NB4 (cell line): ENCODE data around the gene ZFHX3.

Experiments used
- DNase-seq: peaks from one replicate; pipeline ENCODE4 v3.0.0; 2010; ENCODE audit warnings: low read depth
- H3K4me3 ChIP-seq: one replicate; pipeline ENCODE4 v1.5.1; 2011; ENCODE audit warnings: mild to moderate bottlenecking, low read depth, low read length, moderate library complexity
- MYC ChIP-seq: IDR thresholded peaks from 2 replicates; pipeline ENCODE4 v1.6.1; 2011; ENCODE audit warnings: low read depth, low read length
- POLR2A ChIP-seq: IDR thresholded peaks from 2 replicates; pipeline ENCODE4 v1.6.1; 2011; ENCODE audit warnings: mild to moderate bottlenecking; ENCODE audit not compliant: insufficient read length; ENCODE audit errors: extremely low read depth
- TF ChIP-seq, protein P1 (sequence below): IDR thresholded peaks from 2 replicates; pipeline ENCODE4 v1.6.1; 2011; ENCODE audit warnings: low read depth, low read length
- TF ChIP-seq, protein P2 (sequence below): IDR thresholded peaks from one replicate; pipeline ENCODE4 v1.5.1; 2012; ENCODE audit warnings: low read depth, low read length

The ZFHX3 gene

DNA sequence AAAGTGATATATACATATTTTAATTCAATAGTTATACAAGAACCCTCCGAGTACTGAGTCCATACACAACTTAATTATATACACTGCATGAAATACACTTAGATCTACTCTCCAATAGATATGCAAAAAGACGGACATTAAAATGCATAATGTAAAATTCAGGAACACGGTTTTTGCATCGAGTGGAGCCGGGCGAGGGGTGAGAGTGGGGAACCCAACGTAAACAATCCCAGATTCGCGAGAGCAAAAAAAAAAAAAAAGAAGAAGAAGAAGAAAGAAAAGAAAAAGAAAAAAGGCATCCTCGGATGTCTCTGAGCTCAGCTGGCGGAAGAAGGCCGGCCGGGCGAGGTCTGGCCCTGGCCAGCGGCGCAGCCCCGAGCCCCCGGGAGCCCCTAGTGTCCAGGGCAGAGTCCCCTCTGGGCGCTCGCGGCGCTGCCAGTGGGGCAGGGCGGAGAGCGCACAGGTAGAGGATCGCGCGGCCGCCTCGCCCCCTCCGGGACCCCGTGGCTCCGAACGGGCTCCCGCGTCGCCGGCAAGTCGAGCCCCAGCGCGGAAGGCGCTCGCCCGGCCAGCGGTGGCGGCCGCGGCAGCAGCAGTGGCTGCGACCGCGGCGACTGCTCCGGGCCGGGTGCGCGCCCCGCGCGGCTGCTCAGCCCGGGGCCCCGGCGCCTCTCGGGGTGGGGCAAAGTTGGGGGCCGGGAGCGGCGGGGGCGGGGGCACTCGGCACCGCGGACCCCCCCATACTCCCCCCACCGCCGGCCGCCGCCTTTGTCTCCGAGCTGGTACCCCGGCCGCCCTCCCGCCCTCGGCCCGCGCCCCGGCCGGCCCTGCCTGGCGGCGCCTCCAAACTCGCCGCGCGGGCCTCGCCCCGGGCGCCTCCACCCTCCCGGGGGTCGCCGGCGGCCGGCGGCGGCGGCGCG, 9.6 kb upstream of the ZFHX3 start:
- peak; percentile 59 for DNase-seq
- H3K4me3 ChIP-seq: no peak overlapping the region
- TF ChIP-seq MYC (no peak), POLR2A (no peak)
- TF ChIP-seq, protein P1, sequence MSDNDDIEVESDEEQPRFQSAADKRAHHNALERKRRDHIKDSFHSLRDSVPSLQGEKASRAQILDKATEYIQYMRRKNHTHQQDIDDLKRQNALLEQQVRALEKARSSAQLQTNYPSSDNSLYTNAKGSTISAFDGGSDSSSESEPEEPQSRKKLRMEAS: no peak
- TF ChIP-seq, protein P2, sequence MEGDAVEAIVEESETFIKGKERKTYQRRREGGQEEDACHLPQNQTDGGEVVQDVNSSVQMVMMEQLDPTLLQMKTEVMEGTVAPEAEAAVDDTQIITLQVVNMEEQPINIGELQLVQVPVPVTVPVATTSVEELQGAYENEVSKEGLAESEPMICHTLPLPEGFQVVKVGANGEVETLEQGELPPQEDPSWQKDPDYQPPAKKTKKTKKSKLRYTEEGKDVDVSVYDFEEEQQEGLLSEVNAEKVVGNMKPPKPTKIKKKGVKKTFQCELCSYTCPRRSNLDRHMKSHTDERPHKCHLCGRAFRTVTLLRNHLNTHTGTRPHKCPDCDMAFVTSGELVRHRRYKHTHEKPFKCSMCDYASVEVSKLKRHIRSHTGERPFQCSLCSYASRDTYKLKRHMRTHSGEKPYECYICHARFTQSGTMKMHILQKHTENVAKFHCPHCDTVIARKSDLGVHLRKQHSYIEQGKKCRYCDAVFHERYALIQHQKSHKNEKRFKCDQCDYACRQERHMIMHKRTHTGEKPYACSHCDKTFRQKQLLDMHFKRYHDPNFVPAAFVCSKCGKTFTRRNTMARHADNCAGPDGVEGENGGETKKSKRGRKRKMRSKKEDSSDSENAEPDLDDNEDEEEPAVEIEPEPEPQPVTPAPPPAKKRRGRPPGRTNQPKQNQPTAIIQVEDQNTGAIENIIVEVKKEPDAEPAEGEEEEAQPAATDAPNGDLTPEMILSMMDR: no peak

DNA sequence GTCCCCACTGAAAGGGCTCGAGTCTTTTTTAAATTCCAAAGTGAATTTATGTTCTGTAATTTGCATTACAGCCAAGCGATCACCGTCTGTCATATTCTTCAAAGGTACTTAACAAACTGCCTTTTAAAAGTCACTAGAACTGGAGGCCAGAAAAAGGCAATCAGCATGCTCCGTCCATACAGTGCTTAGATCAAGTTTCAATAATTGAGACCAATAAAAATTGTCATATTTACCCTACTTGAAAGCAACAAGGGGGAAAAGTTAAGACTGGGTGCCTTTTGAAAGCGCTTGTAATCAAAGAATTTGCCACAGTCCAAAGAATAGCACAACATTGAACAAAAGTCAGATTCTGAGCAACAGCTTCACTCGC, 9.0 kb upstream of the ZFHX3 start:
- TF ChIP-seq MYC (no peak), POLR2A (no peak)
- TF ChIP-seq, protein P1: no peak
- TF ChIP-seq, protein P2: no peak
- no peak for DNase-seq
- no peak overlapping the region for H3K4me3 ChIP-seq

DNA sequence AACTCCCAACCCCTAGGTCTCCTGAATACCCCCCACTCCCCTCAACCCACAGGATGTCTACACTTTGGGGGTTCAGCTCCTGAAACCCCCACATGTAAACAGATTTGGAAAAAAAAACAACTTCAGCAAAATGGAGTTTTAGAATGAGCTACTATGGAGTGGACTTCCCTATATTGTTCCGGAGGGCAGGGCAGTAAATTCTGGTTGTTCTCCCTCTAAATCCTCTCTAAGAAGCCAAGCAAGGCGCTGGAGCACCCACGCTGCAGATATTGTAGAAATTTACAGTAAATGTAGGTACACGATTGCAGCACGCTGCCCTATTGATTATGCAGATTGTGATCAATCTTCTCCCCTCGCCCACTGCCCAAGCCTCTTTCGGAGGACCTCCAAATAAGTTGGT, 8.5 kb upstream of the ZFHX3 start:
- H3K4me3 ChIP-seq: no peak overlapping the region
- TF ChIP-seq, protein P1: no peak
- TF ChIP-seq, protein P2: no peak
- TF ChIP-seq POLR2A: no peak
- TF ChIP-seq MYC: no peak
- DNase-seq: no peak

DNA sequence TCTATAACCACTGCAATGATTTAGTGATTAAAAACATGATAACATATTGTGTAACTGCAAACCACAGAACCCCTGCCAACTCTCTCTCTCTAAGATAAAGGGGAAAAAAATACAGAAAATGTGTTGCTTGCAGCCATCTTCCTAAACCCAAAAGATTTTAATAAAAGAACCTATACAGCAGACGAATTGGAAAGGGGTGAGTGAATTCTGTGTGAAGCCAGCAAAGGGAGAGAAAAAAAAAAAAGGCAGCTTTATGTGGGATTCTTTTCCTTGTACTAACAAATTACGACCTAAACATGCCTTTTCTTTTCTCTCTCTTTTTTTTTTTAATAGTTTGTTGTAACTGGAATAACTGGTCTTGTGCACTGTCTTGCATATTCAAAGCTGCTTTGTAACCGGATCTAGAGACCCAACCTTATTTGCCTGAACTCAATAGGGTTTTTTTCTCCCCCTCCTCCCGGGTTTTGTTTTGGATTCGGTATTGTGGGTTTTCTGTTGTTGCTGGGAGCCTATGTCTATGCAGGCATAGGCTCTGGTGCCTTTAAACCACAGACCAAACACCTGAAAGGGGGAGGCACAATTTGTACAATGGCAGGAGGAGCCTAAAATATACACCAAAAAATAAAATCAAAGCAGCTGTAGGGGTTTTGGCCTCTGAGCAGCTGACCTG, 7.0 kb upstream of the ZFHX3 start:
- H3K4me3 ChIP-seq: no peak overlapping the region
- DNase-seq: peak; percentile 47
- TF ChIP-seq, protein P2: no peak
- no peak for TF ChIP-seq POLR2A

DNA sequence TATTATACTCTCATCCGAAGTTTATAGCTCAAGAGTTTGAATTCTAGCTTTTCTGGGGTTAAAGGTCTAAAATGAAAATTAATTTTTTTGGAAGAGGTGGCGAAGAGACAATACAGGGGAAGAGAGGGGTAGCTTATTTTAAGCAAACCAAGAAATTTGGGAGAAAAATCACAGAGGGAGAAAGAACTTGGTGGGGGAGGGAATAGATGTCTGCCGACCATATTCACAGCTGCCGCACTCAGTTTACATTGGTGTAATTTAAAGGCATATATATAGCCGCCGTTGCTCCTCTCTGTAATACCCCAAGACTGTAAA, 6.5 kb upstream of the ZFHX3 start:
- no peak for DNase-seq
- H3K4me3 ChIP-seq: no peak overlapping the region
- TF ChIP-seq, protein P2: no peak
- TF ChIP-seq POLR2A (no peak), MYC (no peak)
- TF ChIP-seq, protein P1: no peak
